SW480 (cell line): ENCODE data around the gene SFXN5.
"Not testable (repeated sequence)": the region's sequence is repeated elsewhere in the genome, so short reads cannot be mapped to it uniquely, and the experiment has no call there.

Source experiments
- DNase-seq: peaks from one replicate; pipeline ENCODE4 v3.0.0-alpha.2; 2016; ENCODE audit warnings: low spot score

SFXN5 gene

GRCh38 chr2:73078457-73079411 lies 7.2 kb upstream of the SFXN5 start:
- DNase-seq: no peak

- no peak for DNase-seq
Observed at GRCh38 chr2:73077424-73077795, 5.9 kb upstream of the SFXN5 start.

GRCh38 chr2:73076701-73077423 lies 5.3 kb upstream of the SFXN5 start:
- no peak for DNase-seq

GRCh38 chr2:73075477-73076373 lies 4.2 kb upstream of the SFXN5 start:
- no peak for DNase-seq

GRCh38 chr2:73074110-73075069 lies 2.9 kb upstream of the SFXN5 start:
- no peak for DNase-seq

- no peak for DNase-seq
Observed at GRCh38 chr2:73072416-73072815, 904 bp upstream of the SFXN5 start.

GRCh38 chr2:73072129-73072395 lies 550 bp upstream of the SFXN5 start:
- no peak for DNase-seq

GRCh38 chr2:73070643-73071359 lies 711 bp downstream of the SFXN5 start:
- DNase-seq: peak; percentile 11

- DNase-seq: no peak
Observed at GRCh38 chr2:73069855-73070642, 1.5 kb downstream of the SFXN5 start.

- no peak for DNase-seq
Observed at GRCh38 chr2:73069041-73069854, 2.3 kb downstream of the SFXN5 start.

GRCh38 chr2:73068147-73068546 lies 3.4 kb downstream of the SFXN5 start:
- no peak for DNase-seq

GRCh38 chr2:73067043-73067442 lies 4.5 kb downstream of the SFXN5 start:
- DNase-seq: no peak

GRCh38 chr2:73065070-73065469 lies 6.4 kb downstream of the SFXN5 start:
- not testable (repeated sequence) for DNase-seq

- peak; percentile 11 for DNase-seq
Observed at GRCh38 chr2:73063909-73064875, 7.3 kb downstream of the SFXN5 start.

- no peak for DNase-seq
Observed at GRCh38 chr2:73063472-73063871, 8.0 kb downstream of the SFXN5 start.

GRCh38 chr2:73059106-73059505 lies 12.4 kb downstream of the SFXN5 start:
- no peak for DNase-seq

GRCh38 chr2:73054980-73055379 lies 16.5 kb downstream of the SFXN5 start:
- no peak for DNase-seq
